ENCODE data around the gene HOXA2. TPM values are rescaled to one million over a fixed set of nuclear protein-coding genes. Genes with fewer than 3 reads are reported as not detected.

The HOXA2 gene
- total RNA-seq, 5 donors from 2014 or later (not counting 1 experiment from before 2014, with no cell fraction given), result not detected

GRCh38 chr7:27088002-27088922 is 14.2 kb downstream of the HOXA2 start:
- Histone ChIP-seq H3K27ac (ENCODE audit: low read length) (no peak overlapping the region), H3K27me3 (replicated peaks in 1 of 2; ENCODE audit: control insufficient read depth in 2 of 2, extremely low read depth in 1 of 2, insufficient read depth in 2 of 2, low read length in 1 of 2) (peaks cover 21 to 26% of the 10 kb centered on the region in 2 experiments), H3K36me3 (ENCODE audit: control insufficient read depth in 2 of 2, extremely low read depth in 1 of 2, insufficient read depth in 1 of 2, low read length in 1 of 2) (no peaks in the 10 kb centered on the region), H3K9me3 (no peaks in the 10 kb centered on the region), H3K4me1 (ENCODE audit: control insufficient read depth in 1 of 2, extremely low read depth in 1 of 2, insufficient read depth in 2 of 2, low read length in 2 of 2) (peaks cover 0 to 10% of the 10 kb centered on the region in 2 experiments), H3K4me3 (ENCODE audit: control insufficient read depth in 1 of 2, extremely low read depth in 1 of 2, low read length in 1 of 2) (no peak overlapping the region)
- Mint-ChIP-seq H3K36me3 (no peaks in the 10 kb centered on the region), H3K27me3 (peaks cover 66 to 68% of the 10 kb centered on the region in 2 donors), H3K4me1 (peaks cover 10 to 14% (median 12%) of the 10 kb centered on the region in 3 donors), H3K27ac (no peak overlapping the region), H3K9me3 (no peaks in the 10 kb centered on the region), H3K4me3 (peak overlapping the region in 1 of 3 donors; percentile 59)
- 19% methylated on average over 62 of the region's 68 CpGs for WGBS (ENCODE audit: insufficient coverage)
- POLR2A ChIA-PET, result no interaction called here
- CTCF ChIA-PET, result interaction anchor here in 1 of 2 donors (0.6 kb wide), 1 partner anchor 346 kb away, joined by 3 read pairs; no protein-coding TSS in a partner anchor
- ATAC-seq (replicated peaks in 1 of 4) (peak in 1 of 4 experiments; percentile 16), DNase-seq (no peak)

- no CpG with 5 or more reads among the region's 2 CpGs for WGBS (ENCODE audit: insufficient coverage)
- Histone ChIP-seq H3K36me3 (ENCODE audit: control insufficient read depth in 2 of 2, extremely low read depth in 1 of 2, insufficient read depth in 1 of 2, low read length in 1 of 2) (no peaks in the 10 kb centered on the region), H3K9me3 (no peaks in the 10 kb centered on the region), H3K27me3 (replicated peaks in 1 of 2; ENCODE audit: control insufficient read depth in 2 of 2, extremely low read depth in 1 of 2, insufficient read depth in 2 of 2, low read length in 1 of 2) (peaks cover 3 to 24% of the 10 kb centered on the region in 2 experiments), H3K4me3 (ENCODE audit: control insufficient read depth in 1 of 2, extremely low read depth in 1 of 2, low read length in 1 of 2) (no peak overlapping the region), H3K27ac (ENCODE audit: low read length) (no peak overlapping the region), H3K4me1 (ENCODE audit: control insufficient read depth in 1 of 2, extremely low read depth in 1 of 2, insufficient read depth in 2 of 2, low read length in 2 of 2) (peaks cover 0 to 10% of the 10 kb centered on the region in 2 experiments)
- DNase-seq (no peak), ATAC-seq (replicated peaks in 1 of 4) (no peak)
- ChIA-PET CTCF (interaction anchor here in 1 of 2 donors (1.7 kb wide), 1 partner anchor 1235 kb away, joined by 4 read pairs; no protein-coding TSS in a partner anchor), POLR2A (no interaction called here)
- H3K27ac Mint-ChIP-seq, result no peak overlapping the region
- no peaks in the 10 kb centered on the region for H3K9me3 Mint-ChIP-seq
- no peaks in the 10 kb centered on the region for H3K36me3 Mint-ChIP-seq
- H3K27me3 Mint-ChIP-seq, result peaks cover 21 to 28% of the 10 kb centered on the region in 2 donors
- H3K4me3 Mint-ChIP-seq, result no peak overlapping the region
- peaks cover 2 to 12% (median 10%) of the 10 kb centered on the region in 3 donors for H3K4me1 Mint-ChIP-seq
These were observed 18.8 kb downstream of the HOXA2 start for GRCh38 chr7:27083646-27084045.

GRCh38 chr7:27082171-27082570 is 20.3 kb downstream of the HOXA2 start:
- Histone ChIP-seq H3K4me1 (ENCODE audit: control insufficient read depth in 1 of 2, extremely low read depth in 1 of 2, insufficient read depth in 2 of 2, low read length in 2 of 2) (no peaks in the 10 kb centered on the region), H3K27me3 (replicated peaks in 1 of 2; ENCODE audit: control insufficient read depth in 2 of 2, extremely low read depth in 1 of 2, insufficient read depth in 2 of 2, low read length in 1 of 2) (peaks cover 3 to 16% of the 10 kb centered on the region in 2 experiments), H3K9me3 (no peaks in the 10 kb centered on the region), H3K4me3 (ENCODE audit: control insufficient read depth in 1 of 2, extremely low read depth in 1 of 2, low read length in 1 of 2) (no peak overlapping the region), H3K27ac (ENCODE audit: low read length) (no peak overlapping the region), H3K36me3 (ENCODE audit: control insufficient read depth in 2 of 2, extremely low read depth in 1 of 2, insufficient read depth in 1 of 2, low read length in 1 of 2) (no peaks in the 10 kb centered on the region)
- ChIA-PET CTCF (no interaction called here), POLR2A (no interaction called here)
- Mint-ChIP-seq H3K36me3 (no peaks in the 10 kb centered on the region), H3K4me1 (no peaks in the 10 kb centered on the region), H3K27ac (no peak overlapping the region), H3K27me3 (peaks cover 9 to 16% of the 10 kb centered on the region in 2 donors), H3K4me3 (no peak overlapping the region), H3K9me3 (no peaks in the 10 kb centered on the region)
- 86% methylated on average over 1 of the region's 1 CpG for WGBS (ENCODE audit: insufficient coverage)
- ATAC-seq (replicated peaks in 1 of 4) (no peak), DNase-seq (no peak)

GRCh38 chr7:27080844-27081436 is 21.5 kb downstream of the HOXA2 start:
- no peaks in the 10 kb centered on the region for H3K36me3 Mint-ChIP-seq
- no peak for DNase-seq
- H3K9me3 Mint-ChIP-seq, result no peaks in the 10 kb centered on the region
- CTCF ChIA-PET, result no interaction called here
- H3K27me3 Mint-ChIP-seq, result peaks cover 5 to 11% of the 10 kb centered on the region in 2 donors
- no peak overlapping the region for H3K27ac Mint-ChIP-seq
- POLR2A ChIA-PET, result no interaction called here
- 100% methylated on average over 3 of the region's 4 CpGs for WGBS (ENCODE audit: insufficient coverage)
- no peaks in the 10 kb centered on the region for H3K9me3 ChIP-seq
- peaks cover 3 to 9% of the 10 kb centered on the region in 2 experiments for H3K27me3 ChIP-seq (replicated peaks in 1 of 2; ENCODE audit: control insufficient read depth in 2 of 2, extremely low read depth in 1 of 2, insufficient read depth in 2 of 2, low read length in 1 of 2)
- H3K4me3 Mint-ChIP-seq, result no peak overlapping the region
- no peaks in the 10 kb centered on the region for H3K4me1 ChIP-seq (ENCODE audit: control insufficient read depth in 1 of 2, extremely low read depth in 1 of 2, insufficient read depth in 2 of 2, low read length in 2 of 2)
- no peak for ATAC-seq (replicated peaks in 1 of 4)
- no peaks in the 10 kb centered on the region for H3K4me1 Mint-ChIP-seq
- H3K27ac ChIP-seq (ENCODE audit: low read length), result no peak overlapping the region
- H3K4me3 ChIP-seq (ENCODE audit: control insufficient read depth in 1 of 2, extremely low read depth in 1 of 2, low read length in 1 of 2), result no peak overlapping the region
- H3K36me3 ChIP-seq (ENCODE audit: control insufficient read depth in 2 of 2, extremely low read depth in 1 of 2, insufficient read depth in 1 of 2, low read length in 1 of 2), result no peaks in the 10 kb centered on the region

GRCh38 chr7:27079234-27079975 is 23.1 kb downstream of the HOXA2 start:
- no peak overlapping the region for H3K4me3 ChIP-seq (ENCODE audit: control insufficient read depth in 1 of 2, extremely low read depth in 1 of 2, low read length in 1 of 2)
- ChIA-PET CTCF (no interaction called here), POLR2A (no interaction called here)
- WGBS (ENCODE audit: insufficient coverage), result no CpG with 5 or more reads among the region's 1 CpG
- H3K27ac Mint-ChIP-seq, result no peak overlapping the region
- no peaks in the 10 kb centered on the region for H3K9me3 ChIP-seq
- H3K4me1 Mint-ChIP-seq, result no peaks in the 10 kb centered on the region
- no peak for ATAC-seq (replicated peaks in 1 of 4)
- no peaks in the 10 kb centered on the region for H3K9me3 Mint-ChIP-seq
- H3K4me3 Mint-ChIP-seq, result no peak overlapping the region
- no peak for DNase-seq
- H3K4me1 ChIP-seq (ENCODE audit: control insufficient read depth in 1 of 2, extremely low read depth in 1 of 2, insufficient read depth in 2 of 2, low read length in 2 of 2), result no peaks in the 10 kb centered on the region
- no peak overlapping the region for H3K27ac ChIP-seq (ENCODE audit: low read length)
- peaks cover 0 to 8% of the 10 kb centered on the region in 2 experiments for H3K27me3 ChIP-seq (replicated peaks in 1 of 2; ENCODE audit: control insufficient read depth in 2 of 2, extremely low read depth in 1 of 2, insufficient read depth in 2 of 2, low read length in 1 of 2)
- peaks cover 7 to 10% of the 10 kb centered on the region in 2 donors for H3K27me3 Mint-ChIP-seq
- no peaks in the 10 kb centered on the region for H3K36me3 ChIP-seq (ENCODE audit: control insufficient read depth in 2 of 2, extremely low read depth in 1 of 2, insufficient read depth in 1 of 2, low read length in 1 of 2)
- H3K36me3 Mint-ChIP-seq, result no peaks in the 10 kb centered on the region

- no peak overlapping the region for H3K4me3 Mint-ChIP-seq
- H3K4me1 ChIP-seq (ENCODE audit: control insufficient read depth in 1 of 2, extremely low read depth in 1 of 2, insufficient read depth in 2 of 2, low read length in 2 of 2), result no peaks in the 10 kb centered on the region
- H3K27me3 Mint-ChIP-seq, result peaks cover 3 to 12% of the 10 kb centered on the region in 2 donors
- no peaks in the 10 kb centered on the region for H3K9me3 ChIP-seq
- no peak overlapping the region for H3K4me3 ChIP-seq (ENCODE audit: control insufficient read depth in 1 of 2, extremely low read depth in 1 of 2, low read length in 1 of 2)
- DNase-seq (no peak), ATAC-seq (replicated peaks in 1 of 4) (no peak)
- no CpG with 5 or more reads among the region's 5 CpGs for WGBS (ENCODE audit: insufficient coverage)
- no peaks in the 10 kb centered on the region for H3K36me3 Mint-ChIP-seq
- H3K27ac ChIP-seq (ENCODE audit: low read length), result no peak overlapping the region
- POLR2A ChIA-PET, result no interaction called here
- CTCF ChIA-PET, result no interaction called here
- H3K27me3 ChIP-seq (replicated peaks in 1 of 2; ENCODE audit: control insufficient read depth in 2 of 2, extremely low read depth in 1 of 2, insufficient read depth in 2 of 2, low read length in 1 of 2), result peaks cover 0 to 8% of the 10 kb centered on the region in 2 experiments
- H3K27ac Mint-ChIP-seq, result no peak overlapping the region
- no peaks in the 10 kb centered on the region for H3K36me3 ChIP-seq (ENCODE audit: control insufficient read depth in 2 of 2, extremely low read depth in 1 of 2, insufficient read depth in 1 of 2, low read length in 1 of 2)
- H3K4me1 Mint-ChIP-seq, result no peaks in the 10 kb centered on the region
- no peaks in the 10 kb centered on the region for H3K9me3 Mint-ChIP-seq
These were observed 23.8 kb downstream of the HOXA2 start for GRCh38 chr7:27078616-27079233.

Data from T-cell (primary cell).